H9 (cell line): Measurements from ENCODE around the gene NUP98. TPM values are rescaled to one million over a fixed set of nuclear protein-coding genes. Genes with fewer than 3 reads are reported as not detected.

Source experiments
- DNase-seq: peaks from one replicate; pipeline ENCODE4 v3.0.0-alpha.2; 2017
- H2AFZ ChIP-seq: one replicate; pipeline ENCODE4 v1.6.1; 2013; ENCODE audit warnings: mild to moderate bottlenecking, low read length, control low read depth, moderate library complexity
- H2AK5ac ChIP-seq: 2 replicates; pipeline ENCODE4 v1.6.1; 2013; ENCODE audit warnings: low read length, control low read depth, mixed read lengths; ENCODE audit not compliant: insufficient read length
- H2BK120ac ChIP-seq: one replicate; pipeline ENCODE4 v1.6.1; 2013; ENCODE audit warnings: low read depth, mild to moderate bottlenecking, low read length, control low read depth, inconsistent platforms; ENCODE audit not compliant: poor library complexity, severe bottlenecking
- H2BK12ac ChIP-seq: 2 replicates; pipeline ENCODE4 v1.6.1; 2013; ENCODE audit warnings: low read length, control low read depth, mixed read lengths, low read depth; ENCODE audit not compliant: insufficient read length
- H2BK15ac ChIP-seq: 2 replicates; pipeline ENCODE4 v1.6.1; 2013; ENCODE audit warnings: low read depth, low read length, control low read depth
- H2BK20ac ChIP-seq: one replicate; pipeline ENCODE4 v1.6.1; 2013; ENCODE audit warnings: low read depth, mild to moderate bottlenecking, low read length, control low read depth, inconsistent platforms; ENCODE audit not compliant: poor library complexity, severe bottlenecking
- H2BK5ac ChIP-seq: 2 replicates; pipeline ENCODE4 v1.6.1; 2013; ENCODE audit warnings: low read length, control low read depth, mixed read lengths; ENCODE audit not compliant: insufficient read length
- H3K14ac ChIP-seq: 2 replicates; pipeline ENCODE4 v1.6.1; 2013; ENCODE audit warnings: low read length, control low read depth; ENCODE audit not compliant: insufficient read depth
- H3K18ac ChIP-seq: 2 replicates; pipeline ENCODE4 v1.6.1; 2013; ENCODE audit warnings: low read depth, mild to moderate bottlenecking, mixed read lengths, low read length, control low read depth; ENCODE audit not compliant: insufficient read length
- H3K23ac ChIP-seq: 2 replicates; pipeline ENCODE4 v1.6.1; 2013; ENCODE audit warnings: low read length, control low read depth, mixed read lengths, low read depth; ENCODE audit not compliant: insufficient read length
- H3K23me2 ChIP-seq: 2 replicates; pipeline ENCODE4 v1.6.1; 2013; ENCODE audit warnings: low read depth, mild to moderate bottlenecking, mixed read lengths, low read length, control low read depth; ENCODE audit not compliant: insufficient read length, poor library complexity, severe bottlenecking
- H3K27ac ChIP-seq: 2 replicates; pipeline ENCODE4 v1.5.1; 2013; ENCODE audit warnings: low read length, control low read depth, mixed read lengths, low read depth; ENCODE audit not compliant: insufficient read length
- H3K27me3 ChIP-seq: 2 replicates; pipeline ENCODE4 v1.6.1; 2013; ENCODE audit warnings: low read length, control low read depth, inconsistent platforms; ENCODE audit not compliant: insufficient read depth
- H3K4ac ChIP-seq: 2 replicates; pipeline ENCODE4 v1.6.1; 2013; ENCODE audit warnings: low read depth, mild to moderate bottlenecking, control low read depth, inconsistent platforms, low read length, moderate library complexity
- H3K4me1 ChIP-seq: 2 replicates; pipeline ENCODE4 v1.6.1; 2013; ENCODE audit warnings: low read length, control low read depth, inconsistent platforms; ENCODE audit not compliant: insufficient read depth
- H3K4me2 ChIP-seq: 2 replicates; pipeline ENCODE4 v1.6.1; 2013; ENCODE audit warnings: low read length, control low read depth, mixed read lengths; ENCODE audit not compliant: insufficient read length, insufficient read depth
- H3K56ac ChIP-seq: 2 replicates; pipeline ENCODE4 v1.6.1; 2013; ENCODE audit warnings: low read depth, mild to moderate bottlenecking, mixed read lengths, low read length, control low read depth; ENCODE audit not compliant: insufficient read length
- H3K79me1 ChIP-seq: 2 replicates; pipeline ENCODE4 v1.6.1; 2013; ENCODE audit warnings: low read depth, mild to moderate bottlenecking, moderate library complexity, low read length, control low read depth, inconsistent platforms; ENCODE audit not compliant: insufficient read depth, poor library complexity, severe bottlenecking
- H3K79me2 ChIP-seq: 2 replicates; pipeline ENCODE4 v1.6.1; 2013; ENCODE audit warnings: low read length, control low read depth, inconsistent platforms; ENCODE audit not compliant: insufficient read depth
- H3K9ac ChIP-seq: 2 replicates; pipeline ENCODE4 v1.6.1; 2013; ENCODE audit warnings: low read length, control low read depth, mixed read lengths; ENCODE audit not compliant: insufficient read length; ENCODE audit errors: extremely low read depth
- H3K9me3 ChIP-seq: one replicate; pipeline ENCODE4 v1.6.1; 2013; ENCODE audit warnings: low read depth, low read length, inconsistent platforms; ENCODE audit not compliant: control insufficient read depth
- H3T11ph ChIP-seq: one replicate; pipeline ENCODE4 v1.6.1; 2013; ENCODE audit warnings: mild to moderate bottlenecking, low read length, control low read depth, inconsistent platforms
- H4K20me1 ChIP-seq: one replicate; pipeline ENCODE4 v1.6.1; 2013; ENCODE audit not compliant: control insufficient read depth, insufficient read length, insufficient read depth
- H4K5ac ChIP-seq: 2 replicates; pipeline ENCODE4 v1.6.1; 2013; ENCODE audit warnings: low read depth, mild to moderate bottlenecking, mixed read lengths, low read length, control low read depth; ENCODE audit not compliant: insufficient read length
- H4K8ac ChIP-seq: replicated peaks from 2 replicates; pipeline ENCODE4 v1.6.1; 2013; ENCODE audit warnings: low read length, control low read depth, mixed read lengths, low read depth; ENCODE audit not compliant: insufficient read length
- H4K91ac ChIP-seq: 2 replicates; pipeline ENCODE4 v1.6.1; 2013; ENCODE audit warnings: low read depth, mild to moderate bottlenecking, moderate library complexity, mixed read lengths, low read length, control low read depth; ENCODE audit not compliant: insufficient read length
- H3K27ac Mint-ChIP-seq, 3 experiments: 2 replicates in 2 of 3; 3 replicates in 1 of 3; pipeline ENCODE4 v1.8.0; 2020 to 2021; ENCODE audit warnings: mixed read lengths in 3 of 3, mild to moderate bottlenecking in 1 of 3, moderate library complexity in 1 of 3
- H3K27me3 Mint-ChIP-seq: 2 replicates; pipeline ENCODE4 v1.8.0; 2021; ENCODE audit warnings: low read depth, mild to moderate bottlenecking, moderate library complexity, mixed read lengths
- H3K36me3 Mint-ChIP-seq, 3 experiments: 2 replicates in 2 of 3; 3 replicates in 1 of 3; pipeline ENCODE4 v1.8.0; 2020 to 2021; ENCODE audit warnings: low read depth in 3 of 3, mixed read lengths in 3 of 3; ENCODE audit not compliant: insufficient read depth in 1 of 3
- H3K4me1 Mint-ChIP-seq, 2 experiments: 2 replicates each; pipeline ENCODE4 v1.8.0; 2020; ENCODE audit warnings: mixed read lengths in 2 of 2
- H3K4me3 Mint-ChIP-seq, 2 experiments: 2 replicates in 1 of 2; 3 replicates in 1 of 2; pipeline ENCODE4 v1.8.0; 2020 to 2021; ENCODE audit warnings: mild to moderate bottlenecking in 2 of 2, mixed read lengths in 2 of 2, moderate library complexity in 1 of 2
- H3K9me3 Mint-ChIP-seq, 2 experiments: 2 replicates in 1 of 2; 3 replicates in 1 of 2; pipeline ENCODE4 v1.8.0; 2020; ENCODE audit warnings: mild to moderate bottlenecking in 2 of 2, mixed read lengths in 2 of 2, moderate library complexity in 1 of 2
- WGBS: extraction: QIAGEN DNeasy Blood & Tissue Kit; methylation state at CpG from one replicate; pipeline ENCODE4 v1.1.7; 2013; ENCODE audit warnings: missing lambda C conversion rate, low lambda C conversion rate, mixed read lengths; ENCODE audit not compliant: insufficient read length; ENCODE audit errors: extremely low coverage; 5-methylcytosine and 5-hydroxymethylcytosine counted together
- total RNA-seq: library from RNA; stranded (reverse); gene quantifications from 2 replicates; pipeline ENCODE4 v1.2.1, GENCODE V29; 2021
- TF ChIP-seq, protein P1 (sequence below): fragments of 200-600 bp; sonication (generic); conservative IDR thresholded peaks from 3 replicates; pipeline ENCODE4 v1.8.0; 2021; ENCODE audit warnings: antibody characterized with exemption, mild to moderate bottlenecking

Gene NUP98
- total RNA-seq, 1 experiment from 2014 or later = 105 TPM

DNA sequence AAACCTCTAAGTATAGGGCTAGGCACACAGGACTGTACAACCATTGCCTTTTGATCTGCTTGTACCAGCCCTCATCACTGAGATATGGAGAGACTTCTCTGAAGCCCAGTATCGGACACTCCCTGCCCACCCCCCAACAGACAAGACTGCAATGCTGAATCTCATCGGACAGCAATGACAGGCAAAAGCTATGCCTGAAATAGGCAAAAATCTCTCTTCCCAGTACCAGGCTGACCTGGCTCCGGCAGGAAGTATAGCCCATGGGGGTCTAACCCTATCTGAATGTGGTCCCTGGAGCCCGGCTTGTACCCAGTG, 37.0 kb upstream of the NUP98 start:
- Histone ChIP-seq H4K20me1 (peaks cover 3% of the 10 kb centered on the region), H3K4me1 (peaks cover 15% of the 10 kb centered on the region), H2BK120ac (no peak overlapping the region), H3T11ph (no peak overlapping the region), H4K5ac (no peak overlapping the region), H3K79me2 (no peaks in the 10 kb centered on the region; the same call in 1 of the 2 replicates), H3K9ac (no peak overlapping the region), H2BK15ac (no peak overlapping the region), H3K4me2 (peak overlapping the region; percentile 24), H3K4ac (no peak overlapping the region), H3K23ac (no peak overlapping the region), H2BK20ac (no peak overlapping the region), H2BK5ac (no peak overlapping the region), H3K18ac (no peak overlapping the region), H2AFZ (no peak overlapping the region), H3K56ac (no peak overlapping the region), H3K27ac (no peak overlapping the region), H3K23me2 (no peaks in the 10 kb centered on the region), H3K14ac (no peak overlapping the region; the same call in 1 of the 2 replicates), H2AK5ac (no peak overlapping the region), H3K79me1 (no peaks in the 10 kb centered on the region), H3K9me3 (no peaks in the 10 kb centered on the region), H3K27me3 (no peaks in the 10 kb centered on the region), H2BK12ac (no peak overlapping the region), H4K8ac (no peak overlapping the region), H4K91ac (no peak overlapping the region)
- Mint-ChIP-seq H3K4me1 (peaks cover 46% of the 10 kb centered on the region in 2 experiments), H3K9me3 (no peaks in the 10 kb centered on the region), H3K27me3 (no peaks in the 10 kb centered on the region), H3K4me3 (peak overlapping the region in 1 of 2 experiments; percentile 12; a peak in 1 of 5 replicates), H3K36me3 (peaks cover 22 to 38% (median 27%) of the 10 kb centered on the region in 3 experiments), H3K27ac (peak overlapping the region in 1 of 3 experiments; percentile 66; a peak in 1 of 7 replicates)
- DNase-seq = no peak
- WGBS = no CpG with 5 or more reads among the region's 4 CpGs
- TF ChIP-seq, protein P1, sequence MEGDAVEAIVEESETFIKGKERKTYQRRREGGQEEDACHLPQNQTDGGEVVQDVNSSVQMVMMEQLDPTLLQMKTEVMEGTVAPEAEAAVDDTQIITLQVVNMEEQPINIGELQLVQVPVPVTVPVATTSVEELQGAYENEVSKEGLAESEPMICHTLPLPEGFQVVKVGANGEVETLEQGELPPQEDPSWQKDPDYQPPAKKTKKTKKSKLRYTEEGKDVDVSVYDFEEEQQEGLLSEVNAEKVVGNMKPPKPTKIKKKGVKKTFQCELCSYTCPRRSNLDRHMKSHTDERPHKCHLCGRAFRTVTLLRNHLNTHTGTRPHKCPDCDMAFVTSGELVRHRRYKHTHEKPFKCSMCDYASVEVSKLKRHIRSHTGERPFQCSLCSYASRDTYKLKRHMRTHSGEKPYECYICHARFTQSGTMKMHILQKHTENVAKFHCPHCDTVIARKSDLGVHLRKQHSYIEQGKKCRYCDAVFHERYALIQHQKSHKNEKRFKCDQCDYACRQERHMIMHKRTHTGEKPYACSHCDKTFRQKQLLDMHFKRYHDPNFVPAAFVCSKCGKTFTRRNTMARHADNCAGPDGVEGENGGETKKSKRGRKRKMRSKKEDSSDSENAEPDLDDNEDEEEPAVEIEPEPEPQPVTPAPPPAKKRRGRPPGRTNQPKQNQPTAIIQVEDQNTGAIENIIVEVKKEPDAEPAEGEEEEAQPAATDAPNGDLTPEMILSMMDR = no peak
